Muscle of leg (tissue), 11 donors: ENCODE results near the gene PHACTR1. TPM values are rescaled to one million over a fixed set of nuclear protein-coding genes. Genes with fewer than 3 reads are reported as not detected.

Experiments
- DNase-seq: peaks from one replicate; pipeline ENCODE4 v3.0.0; 2013
- H3K27ac ChIP-seq: one replicate; pipeline ENCODE4 v1.5.1; 2013; ENCODE audit warnings: mild to moderate bottlenecking, low read length, control low read depth
- H3K27me3 ChIP-seq: one replicate; pipeline ENCODE4 v1.6.1; 2013; ENCODE audit warnings: low read length; ENCODE audit not compliant: control insufficient read depth, insufficient read depth
- H3K36me3 ChIP-seq: one replicate; pipeline ENCODE4 v1.6.1; 2013; ENCODE audit warnings: low read length; ENCODE audit not compliant: control insufficient read depth, insufficient read depth
- H3K4me1 ChIP-seq: one replicate; pipeline ENCODE4 v1.6.1; 2013; ENCODE audit warnings: low read length; ENCODE audit not compliant: control insufficient read depth, insufficient read depth
- H3K4me3 ChIP-seq: one replicate; pipeline ENCODE4 v1.5.1; 2013; ENCODE audit warnings: low read length, control low read depth
- H3K9me3 ChIP-seq: replicated peaks from 2 replicates; pipeline ENCODE4 v1.6.1; 2013; ENCODE audit warnings: low read depth, low read length; ENCODE audit not compliant: control insufficient read depth
- WGBS: methylation state at CpG from one replicate; pipeline ENCODE4 v1.1.5; 2013; ENCODE audit warnings: missing lambda C conversion rate; ENCODE audit not compliant: insufficient coverage; 5-methylcytosine and 5-hydroxymethylcytosine counted together
- polyA plus RNA-seq, 8 donors: library from polyadenylated mRNA; unstranded; fragments of 120-200 nt; gene quantifications; one replicate each; pipeline versions ENCODE4 v1.2.1 to v1.2.3, GENCODE V29; 2013; ENCODE audit warnings: inconsistent platforms in 1 of 8, low replicate concordance in 1 of 8; ENCODE audit not compliant: insufficient read length in 8 of 8, insufficient read depth in 1 of 8
- total RNA-seq: library from RNA; stranded (reverse); fragments of 120-200 nt; gene quantifications from one replicate; pipeline ENCODE4 v1.2.4, GENCODE V29; 2013

Gene PHACTR1
- total and polyA plus RNA-seq, 9 donors = 3.8 to 9.4 (median 4.6) TPM

- Histone ChIP-seq H3K27ac (no peak overlapping the region), H3K4me1 (peaks cover 20% of the 10 kb centered on the region), H3K36me3 (peaks cover 59% of the 10 kb centered on the region), H3K27me3 (no peaks in the 10 kb centered on the region), H3K4me3 (no peak overlapping the region), H3K9me3 (no peaks in the 10 kb centered on the region)
- no peak for DNase-seq
- WGBS = 100% methylated on average over 3 of the region's 9 CpGs
These were observed 584.4 kb downstream of the PHACTR1 start for GRCh38 chr6:13300643-13301590.

GRCh38 chr6:13302291-13302690 lies 585.7 kb downstream of the PHACTR1 start:
- Histone ChIP-seq H3K4me1 (peaks cover 20% of the 10 kb centered on the region), H3K27ac (peak overlapping the region; percentile 57), H3K4me3 (no peak overlapping the region), H3K36me3 (peaks cover 52% of the 10 kb centered on the region), H3K27me3 (no peaks in the 10 kb centered on the region), H3K9me3 (no peaks in the 10 kb centered on the region)
- DNase-seq = no peak
- WGBS = 92% methylated on average over 4 of the region's 7 CpGs

GRCh38 chr6:13302751-13303667 lies 586.4 kb downstream of the PHACTR1 start:
- H3K27me3 ChIP-seq = no peaks in the 10 kb centered on the region
- no peaks in the 10 kb centered on the region for H3K9me3 ChIP-seq
- H3K4me1 ChIP-seq = peaks cover 20% of the 10 kb centered on the region
- H3K27ac ChIP-seq = peak overlapping the region; percentile 57
- H3K36me3 ChIP-seq = peaks cover 57% of the 10 kb centered on the region
- H3K4me3 ChIP-seq = no peak overlapping the region
- DNase-seq = peak; percentile 86
- WGBS = 68% methylated on average over 14 of the region's 17 CpGs

- no peaks in the 10 kb centered on the region for H3K27me3 ChIP-seq
- H3K4me3 ChIP-seq = no peak overlapping the region
- no peaks in the 10 kb centered on the region for H3K9me3 ChIP-seq
- peak; percentile 89 for DNase-seq
- no CpG with 5 or more reads among the region's 7 CpGs for WGBS
- H3K36me3 ChIP-seq = peaks cover 59% of the 10 kb centered on the region
- peak overlapping the region; percentile 43 for H3K27ac ChIP-seq
- peaks cover 24% of the 10 kb centered on the region for H3K4me1 ChIP-seq
These were observed 587.1 kb downstream of the PHACTR1 start for GRCh38 chr6:13303668-13304017.

- Histone ChIP-seq H3K27ac (peak overlapping the region; percentile 43), H3K4me1 (peaks cover 24% of the 10 kb centered on the region), H3K36me3 (peaks cover 55% of the 10 kb centered on the region), H3K9me3 (no peaks in the 10 kb centered on the region), H3K27me3 (no peaks in the 10 kb centered on the region), H3K4me3 (no peak overlapping the region)
- 82% methylated on average over 2 of the region's 6 CpGs for WGBS
- DNase-seq = no peak
These were observed 587.5 kb downstream of the PHACTR1 start for GRCh38 chr6:13304101-13304500.

- 80% methylated on average over 9 of the region's 11 CpGs for WGBS
- H3K4me1 ChIP-seq = peaks cover 24% of the 10 kb centered on the region
- no peaks in the 10 kb centered on the region for H3K9me3 ChIP-seq
- no peaks in the 10 kb centered on the region for H3K27me3 ChIP-seq
- peaks cover 51% of the 10 kb centered on the region for H3K36me3 ChIP-seq
- H3K4me3 ChIP-seq = no peak overlapping the region
- no peak overlapping the region for H3K27ac ChIP-seq
- DNase-seq = no peak
These were observed 588.2 kb downstream of the PHACTR1 start for GRCh38 chr6:13304580-13305260.

GRCh38 chr6:13305288-13305687 lies 588.7 kb downstream of the PHACTR1 start:
- Histone ChIP-seq H3K4me1 (peaks cover 24% of the 10 kb centered on the region), H3K36me3 (peaks cover 45% of the 10 kb centered on the region), H3K27ac (no peak overlapping the region), H3K4me3 (no peak overlapping the region), H3K27me3 (no peaks in the 10 kb centered on the region), H3K9me3 (no peaks in the 10 kb centered on the region)
- 80% methylated on average over 2 of the region's 4 CpGs for WGBS
- no peak for DNase-seq

- Histone ChIP-seq H3K4me1 (peaks cover 24% of the 10 kb centered on the region), H3K36me3 (peaks cover 43% of the 10 kb centered on the region), H3K4me3 (no peak overlapping the region), H3K27ac (no peak overlapping the region), H3K27me3 (no peaks in the 10 kb centered on the region), H3K9me3 (no peaks in the 10 kb centered on the region)
- no peak for DNase-seq
- WGBS = no CpG with 5 or more reads among the region's 1 CpG
These were observed 589.2 kb downstream of the PHACTR1 start for GRCh38 chr6:13305791-13306190.

- Histone ChIP-seq H3K4me1 (peaks cover 19% of the 10 kb centered on the region), H3K27me3 (no peaks in the 10 kb centered on the region), H3K27ac (no peak overlapping the region), H3K9me3 (no peaks in the 10 kb centered on the region), H3K36me3 (peaks cover 31% of the 10 kb centered on the region), H3K4me3 (no peak overlapping the region)
- DNase-seq = no peak
- 100% methylated on average over 4 of the region's 7 CpGs for WGBS
These were observed 591.0 kb downstream of the PHACTR1 start for GRCh38 chr6:13307508-13307995.
